Type B pancreatic cell (in vitro differentiated cells): ENCODE measurements around the gene THOP1. TPM values are rescaled to one million over a fixed set of nuclear protein-coding genes. Genes with fewer than 3 reads are reported as not detected.

Source experiments
- DNase-seq: peaks from one replicate; pipeline ENCODE4 v3.0.0; 2021; ENCODE audit warnings: mixed read lengths; ENCODE audit not compliant: unreplicated experiment; ENCODE audit errors: extremely low spot score
- H3K27ac Mint-ChIP-seq: 2 replicates; pipeline ENCODE4 v1.8.0; 2021; ENCODE audit warnings: mild to moderate bottlenecking, mixed read lengths
- H3K27me3 Mint-ChIP-seq: 2 replicates; pipeline ENCODE4 v1.8.0; 2021; ENCODE audit warnings: mixed read lengths
- H3K36me3 Mint-ChIP-seq: 2 replicates; pipeline ENCODE4 v1.8.0; 2021; ENCODE audit warnings: mixed read lengths
- H3K4me1 Mint-ChIP-seq: one replicate; pipeline ENCODE4 v1.8.0; 2021; ENCODE audit warnings: mixed read lengths; ENCODE audit not compliant: unreplicated experiment
- H3K4me3 Mint-ChIP-seq: 2 replicates; pipeline ENCODE4 v1.8.0; 2021; ENCODE audit warnings: mild to moderate bottlenecking, mixed read lengths
- H3K9me3 Mint-ChIP-seq: 2 replicates; pipeline ENCODE4 v1.8.0; 2021; ENCODE audit warnings: mixed read lengths
- CTCF ChIP-seq: fragments of 200-600 bp; sonication (generic); conservative IDR thresholded peaks from 2 replicates; pipeline ENCODE4 v1.5.0; 2021; ENCODE audit warnings: antibody characterized with exemption, mild to moderate bottlenecking
- total RNA-seq: library from RNA; stranded (reverse); gene quantifications from 2 replicates; pipeline ENCODE4 v1.2.1, GENCODE V29; 2021; ENCODE audit warnings: low replicate concordance

The THOP1 gene
- total RNA-seq, 1 donor from 2014 or later = 109 TPM

- H3K4me1 Mint-ChIP-seq = no peaks in the 10 kb centered on the region
- no peak for DNase-seq
- no peaks in the 10 kb centered on the region for H3K36me3 Mint-ChIP-seq
- H3K9me3 Mint-ChIP-seq = no peaks in the 10 kb centered on the region
- H3K27me3 Mint-ChIP-seq = no peaks in the 10 kb centered on the region
- H3K27ac Mint-ChIP-seq = no peak overlapping the region
- no peak for TF ChIP-seq CTCF
- H3K4me3 Mint-ChIP-seq = no peak overlapping the region
These were observed 8.3 kb downstream of the THOP1 start for GRCh38 chr19:2793577-2793976.

GRCh38 chr19:2795827-2796658 is 10.7 kb downstream of the THOP1 start:
- Mint-ChIP-seq H3K36me3 (peaks cover 3% of the 10 kb centered on the region), H3K27me3 (no peaks in the 10 kb centered on the region), H3K4me3 (no peak overlapping the region), H3K27ac (no peak overlapping the region), H3K4me1 (no peaks in the 10 kb centered on the region), H3K9me3 (no peaks in the 10 kb centered on the region)
- no peak for DNase-seq
- TF ChIP-seq CTCF = no peak

GRCh38 chr19:2796659-2797266 is 11.5 kb downstream of the THOP1 start:
- no peak for TF ChIP-seq CTCF
- Mint-ChIP-seq H3K36me3 (peaks cover 3% of the 10 kb centered on the region), H3K9me3 (no peaks in the 10 kb centered on the region), H3K27me3 (no peaks in the 10 kb centered on the region), H3K4me3 (no peak overlapping the region), H3K4me1 (no peaks in the 10 kb centered on the region), H3K27ac (no peak overlapping the region)
- DNase-seq = no peak

GRCh38 chr19:2797280-2797679 is 12.0 kb downstream of the THOP1 start:
- Mint-ChIP-seq H3K4me1 (no peaks in the 10 kb centered on the region), H3K36me3 (peaks cover 3% of the 10 kb centered on the region), H3K4me3 (no peak overlapping the region), H3K27ac (no peak overlapping the region), H3K9me3 (no peaks in the 10 kb centered on the region), H3K27me3 (no peaks in the 10 kb centered on the region)
- DNase-seq = no peak
- TF ChIP-seq CTCF = no peak

DNA sequence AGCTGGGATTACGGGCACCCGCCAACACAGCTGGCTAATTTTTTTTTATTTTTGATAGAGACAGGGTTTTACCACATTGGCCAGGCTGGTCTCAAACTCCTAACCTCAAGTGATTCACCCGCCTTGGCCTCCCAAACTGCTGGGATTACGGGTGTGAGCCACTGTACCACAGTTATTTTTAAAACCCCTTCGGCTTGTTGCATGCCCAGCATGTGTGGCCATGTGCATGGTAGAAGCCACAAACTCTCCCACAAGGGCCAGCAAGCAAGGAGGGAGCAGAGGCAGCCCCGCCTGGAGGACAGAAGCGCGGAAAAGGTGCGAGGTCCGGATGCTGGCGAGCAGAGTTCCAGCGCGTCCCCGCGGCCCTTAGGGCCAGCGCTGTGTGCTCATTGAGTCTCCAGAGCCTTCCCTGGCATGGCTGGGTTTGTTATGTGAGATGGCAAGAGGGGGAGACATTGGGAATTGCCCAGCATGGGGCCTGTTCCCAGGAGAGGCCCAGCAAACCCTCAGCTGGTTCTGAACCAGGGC is 12.9 kb downstream of the THOP1 start:
- H3K9me3 Mint-ChIP-seq = no peaks in the 10 kb centered on the region
- peaks cover 9% of the 10 kb centered on the region for H3K36me3 Mint-ChIP-seq

More for the DNA sequence above, 12.9 kb downstream of the THOP1 start:
- no peaks in the 10 kb centered on the region for H3K27me3 Mint-ChIP-seq
- TF ChIP-seq CTCF = no peak
- no peak for DNase-seq
- no peak overlapping the region for H3K4me3 Mint-ChIP-seq
- H3K27ac Mint-ChIP-seq = no peak overlapping the region
- no peaks in the 10 kb centered on the region for H3K4me1 Mint-ChIP-seq
